Suprapubic skin (tissue), 4 donors: ENCODE measurements around the gene NPSR1. TPM values are rescaled to one million over a fixed set of nuclear protein-coding genes. Genes with fewer than 3 reads are reported as not detected.

ENCODE experiments used
- DNase-seq, 2 donors: peaks; one replicate each; pipeline ENCODE4 v3.0.0-alpha.2; 2019; ENCODE audit warnings: low spot score in 2 of 2
- H3K27ac ChIP-seq: fragments of 200-600 bp; sonication (generic); one replicate; pipeline ENCODE4 v1.5.1; 2019
- H3K27me3 ChIP-seq: fragments of 200-600 bp; sonication (generic); one replicate; pipeline ENCODE4 v1.5.1; 2019
- H3K36me3 ChIP-seq: fragments of 200-600 bp; sonication (generic); one replicate; pipeline ENCODE4 v1.5.1; 2019
- H3K4me1 ChIP-seq: fragments of 200-600 bp; sonication (generic); one replicate; pipeline ENCODE4 v1.5.1; 2019
- H3K4me3 ChIP-seq: fragments of 200-600 bp; sonication (generic); one replicate; pipeline ENCODE4 v1.5.1; 2019; ENCODE audit warnings: mild to moderate bottlenecking
- H3K9me3 ChIP-seq: fragments of 200-600 bp; sonication (generic); one replicate; pipeline ENCODE4 v1.5.1; 2019
- CTCF ChIP-seq, 2 donors: fragments of 200-600 bp in 1 of 2; fragments of 450-650 bp in 1 of 2; sonication (generic) in 1 of 2; IDR thresholded peaks; one replicate each; pipeline ENCODE4 v1.5.1; 2016 to 2019; ENCODE audit warnings: antibody characterized with exemption in 2 of 2, mild to moderate bottlenecking in 1 of 2, moderate library complexity in 1 of 2
- EP300 ChIP-seq: sonication (generic); formaldehyde crosslinking; IDR thresholded peaks from one replicate; pipeline ENCODE4 v1.6.1; 2017; ENCODE audit warnings: antibody characterized with exemption
- POLR2A ChIP-seq, 2 donors: fragments of 450-650 bp; IDR thresholded peaks; one replicate each; pipeline ENCODE4 v1.6.1; 2017; ENCODE audit warnings: antibody characterized with exemption in 2 of 2, mild to moderate bottlenecking in 2 of 2, moderate library complexity in 2 of 2
- POLR2AphosphoS5 ChIP-seq, 3 donors: sonication (generic); formaldehyde crosslinking; IDR thresholded peaks; one replicate each; pipeline ENCODE4 v1.6.1; 2017; ENCODE audit warnings: antibody characterized with exemption in 3 of 3
- WGBS: methylation state at CpG from one replicate; pipeline ENCODE4 v1.1.5; 2018; 5-methylcytosine and 5-hydroxymethylcytosine counted together
- total RNA-seq, 4 donors: library from RNA; depleted of rRNA; stranded (reverse); fragments of >200 nt; gene quantifications; one replicate each; pipeline ENCODE4 v1.1.0, GENCODE V29; 2016

The NPSR1 gene
- total RNA-seq, 4 donors from 2014 or later, result not detected

GRCh38 chr7:34720289-34720688 lies 62.3 kb downstream of the NPSR1 start:
- H3K27me3 ChIP-seq, result no peaks in the 10 kb centered on the region
- H3K36me3 ChIP-seq, result no peaks in the 10 kb centered on the region
- no peak overlapping the region for H3K27ac ChIP-seq
- H3K4me1 ChIP-seq, result no peaks in the 10 kb centered on the region
- no peak overlapping the region for H3K4me3 ChIP-seq
- no peak for TF ChIP-seq POLR2A (IDR thresholded peaks at IDR 0.05)
- TF ChIP-seq POLR2AphosphoS5 (IDR thresholded peaks at IDR 0.05), result no peak
- H3K9me3 ChIP-seq, result no peaks in the 10 kb centered on the region
- no peak for DNase-seq

GRCh38 chr7:34723338-34723737 lies 65.3 kb downstream of the NPSR1 start:
- Histone ChIP-seq H3K4me1 (no peaks in the 10 kb centered on the region), H3K27ac (no peak overlapping the region), H3K4me3 (no peak overlapping the region), H3K27me3 (no peaks in the 10 kb centered on the region), H3K9me3 (no peaks in the 10 kb centered on the region), H3K36me3 (no peaks in the 10 kb centered on the region)
- DNase-seq, result no peak
- TF ChIP-seq POLR2A (IDR thresholded peaks at IDR 0.05), result no peak
- no peak for TF ChIP-seq POLR2AphosphoS5 (IDR thresholded peaks at IDR 0.05)
- no peak for TF ChIP-seq CTCF (IDR thresholded peaks at IDR 0.05)
- TF ChIP-seq EP300, result no peak

- TF ChIP-seq EP300 (no peak), POLR2A (IDR thresholded peaks at IDR 0.05) (no peak), POLR2AphosphoS5 (IDR thresholded peaks at IDR 0.05) (no peak), CTCF (IDR thresholded peaks at IDR 0.05) (no peak)
- DNase-seq, result no peak
- Histone ChIP-seq H3K27ac (no peak overlapping the region), H3K4me3 (no peak overlapping the region), H3K4me1 (no peaks in the 10 kb centered on the region), H3K27me3 (no peaks in the 10 kb centered on the region), H3K36me3 (no peaks in the 10 kb centered on the region), H3K9me3 (no peaks in the 10 kb centered on the region)
- 50% methylated on average over 2 of the region's 2 CpGs for WGBS
Measured at GRCh38 chr7:34723866-34724490, 66.0 kb downstream of the NPSR1 start.

- TF ChIP-seq POLR2AphosphoS5 (IDR thresholded peaks at IDR 0.05), result no peak
- TF ChIP-seq POLR2A (IDR thresholded peaks at IDR 0.05), result no peak
- Histone ChIP-seq H3K9me3 (no peaks in the 10 kb centered on the region), H3K36me3 (no peaks in the 10 kb centered on the region), H3K27me3 (no peaks in the 10 kb centered on the region), H3K4me1 (no peaks in the 10 kb centered on the region), H3K4me3 (no peak overlapping the region), H3K27ac (no peak overlapping the region)
- 53% methylated on average over 1 of the region's 1 CpG for WGBS
- DNase-seq, result no peak
Measured at GRCh38 chr7:34726221-34726620, 68.2 kb downstream of the NPSR1 start.

- Histone ChIP-seq H3K27me3 (no peaks in the 10 kb centered on the region), H3K4me3 (no peak overlapping the region), H3K27ac (no peak overlapping the region), H3K4me1 (no peaks in the 10 kb centered on the region), H3K9me3 (no peaks in the 10 kb centered on the region), H3K36me3 (no peaks in the 10 kb centered on the region)
- DNase-seq, result no peak
- WGBS, result 75% methylated on average over 2 of the region's 2 CpGs
- TF ChIP-seq CTCF (IDR thresholded peaks at IDR 0.05) (no peak), POLR2AphosphoS5 (IDR thresholded peaks at IDR 0.05) (no peak), POLR2A (IDR thresholded peaks at IDR 0.05) (no peak), EP300 (no peak)
Measured at GRCh38 chr7:34727464-34727995, 69.5 kb downstream of the NPSR1 start.

- no peak overlapping the region for H3K27ac ChIP-seq
- H3K9me3 ChIP-seq, result no peaks in the 10 kb centered on the region
- no peak overlapping the region for H3K4me3 ChIP-seq
- no peaks in the 10 kb centered on the region for H3K27me3 ChIP-seq
- 89% methylated on average over 7 of the region's 7 CpGs for WGBS
- no peaks in the 10 kb centered on the region for H3K36me3 ChIP-seq
- no peak for DNase-seq
- no peaks in the 10 kb centered on the region for H3K4me1 ChIP-seq
- TF ChIP-seq POLR2A (IDR thresholded peaks at IDR 0.05), result no peak
- TF ChIP-seq CTCF (IDR thresholded peaks at IDR 0.05), result no peak
- TF ChIP-seq EP300, result no peak
- no peak for TF ChIP-seq POLR2AphosphoS5 (IDR thresholded peaks at IDR 0.05)
Measured at GRCh38 chr7:34728156-34728555, 70.1 kb downstream of the NPSR1 start.
